ENCODE measurements around the gene ZGPAT. TPM values are rescaled to one million over a fixed set of nuclear protein-coding genes. Genes with fewer than 3 reads are reported as not detected.

Gene ZGPAT
- total and polyA plus RNA-seq, 10 of the 15 experiments (the other 5 are each of a cell fraction or from before 2014, with no cell fraction given), result 0.58 to 52.9 (median 18.0) TPM

- TF ChIP-seq SIX5 (IDR thresholded peaks at IDR 0.05; ENCODE audit: low read depth, low read length, severe bottlenecking) (peak; percentile 46), KAT2A (conservative IDR thresholded peaks at IDR 0.05; ENCODE audit: control insufficient read depth, low read depth, low read length) (no peak), NKRF (conservative IDR thresholded peaks at IDR 0.05) (peak; percentile 79; the same call in 1 of the 2 replicates), SMC3 (IDR thresholded peaks at IDR 0.05; ENCODE audit: borderline replicate concordance, low read length) (no peak)
- TF ChIP-seq, protein P1, sequence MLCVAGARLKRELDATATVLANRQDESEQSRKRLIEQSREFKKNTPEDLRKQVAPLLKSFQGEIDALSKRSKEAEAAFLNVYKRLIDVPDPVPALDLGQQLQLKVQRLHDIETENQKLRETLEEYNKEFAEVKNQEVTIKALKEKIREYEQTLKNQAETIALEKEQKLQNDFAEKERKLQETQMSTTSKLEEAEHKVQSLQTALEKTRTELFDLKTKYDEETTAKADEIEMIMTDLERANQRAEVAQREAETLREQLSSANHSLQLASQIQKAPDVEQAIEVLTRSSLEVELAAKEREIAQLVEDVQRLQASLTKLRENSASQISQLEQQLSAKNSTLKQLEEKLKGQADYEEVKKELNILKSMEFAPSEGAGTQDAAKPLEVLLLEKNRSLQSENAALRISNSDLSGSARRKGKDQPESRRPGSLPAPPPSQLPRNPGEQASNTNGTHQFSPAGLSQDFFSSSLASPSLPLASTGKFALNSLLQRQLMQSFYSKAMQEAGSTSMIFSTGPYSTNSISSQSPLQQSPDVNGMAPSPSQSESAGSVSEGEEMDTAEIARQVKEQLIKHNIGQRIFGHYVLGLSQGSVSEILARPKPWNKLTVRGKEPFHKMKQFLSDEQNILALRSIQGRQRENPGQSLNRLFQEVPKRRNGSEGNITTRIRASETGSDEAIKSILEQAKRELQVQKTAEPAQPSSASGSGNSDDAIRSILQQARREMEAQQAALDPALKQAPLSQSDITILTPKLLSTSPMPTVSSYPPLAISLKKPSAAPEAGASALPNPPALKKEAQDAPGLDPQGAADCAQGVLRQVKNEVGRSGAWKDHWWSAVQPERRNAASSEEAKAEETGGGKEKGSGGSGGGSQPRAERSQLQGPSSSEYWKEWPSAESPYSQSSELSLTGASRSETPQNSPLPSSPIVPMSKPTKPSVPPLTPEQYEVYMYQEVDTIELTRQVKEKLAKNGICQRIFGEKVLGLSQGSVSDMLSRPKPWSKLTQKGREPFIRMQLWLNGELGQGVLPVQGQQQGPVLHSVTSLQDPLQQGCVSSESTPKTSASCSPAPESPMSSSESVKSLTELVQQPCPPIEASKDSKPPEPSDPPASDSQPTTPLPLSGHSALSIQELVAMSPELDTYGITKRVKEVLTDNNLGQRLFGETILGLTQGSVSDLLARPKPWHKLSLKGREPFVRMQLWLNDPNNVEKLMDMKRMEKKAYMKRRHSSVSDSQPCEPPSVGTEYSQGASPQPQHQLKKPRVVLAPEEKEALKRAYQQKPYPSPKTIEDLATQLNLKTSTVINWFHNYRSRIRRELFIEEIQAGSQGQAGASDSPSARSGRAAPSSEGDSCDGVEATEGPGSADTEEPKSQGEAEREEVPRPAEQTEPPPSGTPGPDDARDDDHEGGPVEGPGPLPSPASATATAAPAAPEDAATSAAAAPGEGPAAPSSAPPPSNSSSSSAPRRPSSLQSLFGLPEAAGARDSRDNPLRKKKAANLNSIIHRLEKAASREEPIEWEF (IDR thresholded peaks at IDR 0.05; ENCODE audit: insufficient replicate concordance, low read depth, low read length), result no peak
- TF ChIP-seq, protein P2, sequence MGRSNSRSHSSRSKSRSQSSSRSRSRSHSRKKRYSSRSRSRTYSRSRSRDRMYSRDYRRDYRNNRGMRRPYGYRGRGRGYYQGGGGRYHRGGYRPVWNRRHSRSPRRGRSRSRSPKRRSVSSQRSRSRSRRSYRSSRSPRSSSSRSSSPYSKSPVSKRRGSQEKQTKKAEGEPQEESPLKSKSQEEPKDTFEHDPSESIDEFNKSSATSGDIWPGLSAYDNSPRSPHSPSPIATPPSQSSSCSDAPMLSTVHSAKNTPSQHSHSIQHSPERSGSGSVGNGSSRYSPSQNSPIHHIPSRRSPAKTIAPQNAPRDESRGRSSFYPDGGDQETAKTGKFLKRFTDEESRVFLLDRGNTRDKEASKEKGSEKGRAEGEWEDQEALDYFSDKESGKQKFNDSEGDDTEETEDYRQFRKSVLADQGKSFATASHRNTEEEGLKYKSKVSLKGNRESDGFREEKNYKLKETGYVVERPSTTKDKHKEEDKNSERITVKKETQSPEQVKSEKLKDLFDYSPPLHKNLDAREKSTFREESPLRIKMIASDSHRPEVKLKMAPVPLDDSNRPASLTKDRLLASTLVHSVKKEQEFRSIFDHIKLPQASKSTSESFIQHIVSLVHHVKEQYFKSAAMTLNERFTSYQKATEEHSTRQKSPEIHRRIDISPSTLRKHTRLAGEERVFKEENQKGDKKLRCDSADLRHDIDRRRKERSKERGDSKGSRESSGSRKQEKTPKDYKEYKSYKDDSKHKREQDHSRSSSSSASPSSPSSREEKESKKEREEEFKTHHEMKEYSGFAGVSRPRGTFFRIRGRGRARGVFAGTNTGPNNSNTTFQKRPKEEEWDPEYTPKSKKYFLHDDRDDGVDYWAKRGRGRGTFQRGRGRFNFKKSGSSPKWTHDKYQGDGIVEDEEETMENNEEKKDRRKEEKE (IDR thresholded peaks at IDR 0.05), result no peak
- TF ChIP-seq, protein P3, sequence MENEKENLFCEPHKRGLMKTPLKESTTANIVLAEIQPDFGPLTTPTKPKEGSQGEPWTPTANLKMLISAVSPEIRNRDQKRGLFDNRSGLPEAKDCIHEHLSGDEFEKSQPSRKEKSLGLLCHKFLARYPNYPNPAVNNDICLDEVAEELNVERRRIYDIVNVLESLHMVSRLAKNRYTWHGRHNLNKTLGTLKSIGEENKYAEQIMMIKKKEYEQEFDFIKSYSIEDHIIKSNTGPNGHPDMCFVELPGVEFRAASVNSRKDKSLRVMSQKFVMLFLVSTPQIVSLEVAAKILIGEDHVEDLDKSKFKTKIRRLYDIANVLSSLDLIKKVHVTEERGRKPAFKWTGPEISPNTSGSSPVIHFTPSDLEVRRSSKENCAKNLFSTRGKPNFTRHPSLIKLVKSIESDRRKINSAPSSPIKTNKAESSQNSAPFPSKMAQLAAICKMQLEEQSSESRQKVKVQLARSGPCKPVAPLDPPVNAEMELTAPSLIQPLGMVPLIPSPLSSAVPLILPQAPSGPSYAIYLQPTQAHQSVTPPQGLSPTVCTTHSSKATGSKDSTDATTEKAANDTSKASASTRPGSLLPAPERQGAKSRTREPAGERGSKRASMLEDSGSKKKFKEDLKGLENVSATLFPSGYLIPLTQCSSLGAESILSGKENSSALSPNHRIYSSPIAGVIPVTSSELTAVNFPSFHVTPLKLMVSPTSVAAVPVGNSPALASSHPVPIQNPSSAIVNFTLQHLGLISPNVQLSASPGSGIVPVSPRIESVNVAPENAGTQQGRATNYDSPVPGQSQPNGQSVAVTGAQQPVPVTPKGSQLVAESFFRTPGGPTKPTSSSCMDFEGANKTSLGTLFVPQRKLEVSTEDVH (IDR thresholded peaks at IDR 0.05; ENCODE audit: low read depth, partially characterized antibody), result no peak
- TF ChIP-seq, protein P4, sequence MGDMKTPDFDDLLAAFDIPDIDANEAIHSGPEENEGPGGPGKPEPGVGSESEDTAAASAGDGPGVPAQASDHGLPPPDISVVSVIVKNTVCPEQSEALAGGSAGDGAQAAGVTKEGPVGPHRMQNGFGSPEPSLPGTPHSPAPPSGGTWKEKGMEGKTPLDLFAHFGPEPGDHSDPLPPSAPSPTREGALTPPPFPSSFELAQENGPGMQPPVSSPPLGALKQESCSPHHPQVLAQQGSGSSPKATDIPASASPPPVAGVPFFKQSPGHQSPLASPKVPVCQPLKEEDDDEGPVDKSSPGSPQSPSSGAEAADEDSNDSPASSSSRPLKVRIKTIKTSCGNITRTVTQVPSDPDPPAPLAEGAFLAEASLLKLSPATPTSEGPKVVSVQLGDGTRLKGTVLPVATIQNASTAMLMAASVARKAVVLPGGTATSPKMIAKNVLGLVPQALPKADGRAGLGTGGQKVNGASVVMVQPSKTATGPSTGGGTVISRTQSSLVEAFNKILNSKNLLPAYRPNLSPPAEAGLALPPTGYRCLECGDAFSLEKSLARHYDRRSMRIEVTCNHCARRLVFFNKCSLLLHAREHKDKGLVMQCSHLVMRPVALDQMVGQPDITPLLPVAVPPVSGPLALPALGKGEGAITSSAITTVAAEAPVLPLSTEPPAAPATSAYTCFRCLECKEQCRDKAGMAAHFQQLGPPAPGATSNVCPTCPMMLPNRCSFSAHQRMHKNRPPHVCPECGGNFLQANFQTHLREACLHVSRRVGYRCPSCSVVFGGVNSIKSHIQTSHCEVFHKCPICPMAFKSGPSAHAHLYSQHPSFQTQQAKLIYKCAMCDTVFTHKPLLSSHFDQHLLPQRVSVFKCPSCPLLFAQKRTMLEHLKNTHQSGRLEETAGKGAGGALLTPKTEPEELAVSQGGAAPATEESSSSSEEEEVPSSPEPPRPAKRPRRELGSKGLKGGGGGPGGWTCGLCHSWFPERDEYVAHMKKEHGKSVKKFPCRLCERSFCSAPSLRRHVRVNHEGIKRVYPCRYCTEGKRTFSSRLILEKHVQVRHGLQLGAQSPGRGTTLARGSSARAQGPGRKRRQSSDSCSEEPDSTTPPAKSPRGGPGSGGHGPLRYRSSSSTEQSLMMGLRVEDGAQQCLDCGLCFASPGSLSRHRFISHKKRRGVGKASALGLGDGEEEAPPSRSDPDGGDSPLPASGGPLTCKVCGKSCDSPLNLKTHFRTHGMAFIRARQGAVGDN (IDR thresholded peaks at IDR 0.05), result peak; percentile 99
These were observed at the start of gene ZGPAT, which contains the start of gene ARFRP1 (continued) for GRCh38 chr20:63707558-63708300.

Measured in GM12878 (cell line).